ENCODE results near the gene DENND4A.

DNA sequence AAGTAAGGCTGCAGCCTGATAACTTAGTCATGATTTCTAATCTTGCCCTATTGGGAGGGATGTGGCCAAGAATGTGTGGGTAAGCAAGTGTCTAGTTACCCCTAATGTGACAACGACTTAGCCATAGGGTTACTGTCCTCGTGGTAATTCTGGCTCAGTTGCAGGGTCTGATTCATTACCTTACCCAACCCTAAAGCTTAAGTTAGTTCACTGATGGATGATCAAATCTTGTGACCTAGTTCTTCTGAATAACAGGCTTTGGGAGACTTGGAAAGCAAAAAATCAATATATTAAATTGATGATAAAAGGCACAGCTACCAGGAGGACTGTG lies 179.5 kb downstream of the DENND4A start:
- no peak for TF ChIP-seq EZH2 (IDR thresholded peaks at IDR 0.05; ENCODE audit: insufficient read depth, poor library complexity, severe bottlenecking)
- TF ChIP-seq EZH2phosphoT487 (IDR thresholded peaks at IDR 0.05; ENCODE audit: insufficient read depth, low read depth), result no peak

Data from GM23248 (cell line).